Neural progenitor cell (in vitro differentiated cells): ENCODE data around the gene TACR2. TPM values are rescaled to one million over a fixed set of nuclear protein-coding genes. Genes with fewer than 3 reads are reported as not detected.

ENCODE experiments used
- DNase-seq: peaks from one replicate; pipeline ENCODE4 v3.0.0-alpha.2; 2016; ENCODE audit warnings: low spot score
- H2AFZ ChIP-seq: fragments of 200-600 bp; sonication (generic); replicated peaks from 2 replicates; pipeline ENCODE4 v1.6.1; 2016; ENCODE audit warnings: antibody characterized with exemption
- H3F3A ChIP-seq: fragments of 200-600 bp; sonication (generic); 2 replicates; pipeline ENCODE4 v1.6.1; 2016; ENCODE audit warnings: antibody characterized with exemption, low read depth
- H3K27ac ChIP-seq: fragments of 200-600 bp; sonication (generic); 2 replicates; pipeline ENCODE4 v1.5.1; 2016; ENCODE audit warnings: mild to moderate bottlenecking
- H3K27me3 ChIP-seq: fragments of 200-600 bp; sonication (generic); 2 replicates; pipeline ENCODE4 v1.6.1; 2016; ENCODE audit warnings: mild to moderate bottlenecking, moderate library complexity
- H3K36me3 ChIP-seq: fragments of 200-600 bp; sonication (generic); 2 replicates; pipeline ENCODE4 v1.5.1; 2016
- H3K4me1 ChIP-seq: fragments of 200-600 bp; sonication (generic); 2 replicates; pipeline ENCODE4 v1.6.1; 2016; ENCODE audit warnings: mixed run types
- H3K4me2 ChIP-seq: fragments of 200-600 bp; sonication (generic); 2 replicates; pipeline ENCODE4 v1.6.1; 2016
- H3K4me3 ChIP-seq: fragments of 200-600 bp; sonication (generic); 2 replicates; pipeline ENCODE4 v1.5.1; 2016
- H3K79me2 ChIP-seq: fragments of 200-600 bp; sonication (generic); 2 replicates; pipeline ENCODE4 v1.6.1; 2016; ENCODE audit warnings: low read depth
- H3K9ac ChIP-seq: fragments of 200-600 bp; sonication (generic); 2 replicates; pipeline ENCODE4 v1.6.1; 2016
- H3K9me3 ChIP-seq: fragments of 200-600 bp; sonication (generic); 2 replicates; pipeline ENCODE4 v1.5.1; 2016; ENCODE audit warnings: low read depth
- H4K20me1 ChIP-seq: fragments of 200-600 bp; sonication (generic); 2 replicates; pipeline ENCODE4 v1.6.1; 2016; ENCODE audit warnings: low read depth
- H3K27ac Mint-ChIP-seq: 3 replicates; pipeline ENCODE4 v1.8.0; 2021; ENCODE audit warnings: mixed read lengths
- H3K27me3 Mint-ChIP-seq: 2 replicates; pipeline ENCODE4 v1.8.0; 2022; ENCODE audit warnings: low read depth, mild to moderate bottlenecking, inconsistent platforms, moderate library complexity, mixed read lengths; ENCODE audit not compliant: insufficient read depth
- H3K36me3 Mint-ChIP-seq: 3 replicates; pipeline ENCODE4 v1.8.0; 2021; ENCODE audit warnings: mixed read lengths
- H3K4me1 Mint-ChIP-seq: 3 replicates; pipeline ENCODE4 v1.8.0; 2021; ENCODE audit warnings: mixed read lengths
- H3K4me3 Mint-ChIP-seq: 3 replicates; pipeline ENCODE4 v1.8.0; 2021; ENCODE audit warnings: mild to moderate bottlenecking, moderate library complexity, mixed read lengths
- H3K9me3 Mint-ChIP-seq: 3 replicates; pipeline ENCODE4 v1.8.0; 2020; ENCODE audit warnings: mixed read lengths
- CTCF ChIP-seq: fragments of 200-600 bp; sonication (generic); IDR thresholded peaks from 2 replicates; pipeline ENCODE4 v1.5.1; 2017; ENCODE audit warnings: antibody characterized with exemption, mild to moderate bottlenecking
- EZH2 ChIP-seq: fragments of 200-600 bp; sonication (generic); IDR thresholded peaks from 2 replicates; pipeline ENCODE4 v1.6.1; 2017; ENCODE audit warnings: antibody characterized with exemption, mild to moderate bottlenecking, moderate library complexity
- EZH2phosphoT487 ChIP-seq: fragments of 200-600 bp; sonication (generic); IDR thresholded peaks from 2 replicates; pipeline ENCODE4 v1.6.1; 2017; ENCODE audit warnings: antibody characterized with exemption
- total RNA-seq: library from RNA; depleted of rRNA; stranded (reverse); fragments of >200 nt; gene quantifications from 2 replicates; pipeline ENCODE4 v1.2.3, GENCODE V29; 2015; ENCODE audit warnings: low replicate concordance

The TACR2 gene
- total RNA-seq, 1 donor from 2014 or later = not detected

GRCh38 chr10:69376662-69377061 lies 40.1 kb downstream of the TACR2 start:
- H2AFZ ChIP-seq = no peak overlapping the region
- no peak overlapping the region for H3K4me2 ChIP-seq
- peaks cover 4% of the 10 kb centered on the region for H3F3A ChIP-seq
- DNase-seq = no peak
- H3K9me3 Mint-ChIP-seq = no peaks in the 10 kb centered on the region
- no peak overlapping the region for H3K4me3 ChIP-seq
- no peak overlapping the region for H3K9ac ChIP-seq
- H3K79me2 ChIP-seq = no peaks in the 10 kb centered on the region
- no peak overlapping the region for H3K27ac Mint-ChIP-seq
- no peak overlapping the region for H3K27ac ChIP-seq
- H3K36me3 ChIP-seq = no peaks in the 10 kb centered on the region
- H3K9me3 ChIP-seq = no peaks in the 10 kb centered on the region
- peaks cover 12% of the 10 kb centered on the region for H3K36me3 Mint-ChIP-seq
- H4K20me1 ChIP-seq = no peaks in the 10 kb centered on the region
- peaks cover 7% of the 10 kb centered on the region for H3K27me3 Mint-ChIP-seq
- H3K4me1 ChIP-seq = peaks cover 9% of the 10 kb centered on the region
- no peak for TF ChIP-seq EZH2
- no peak for TF ChIP-seq EZH2phosphoT487
- no peak for TF ChIP-seq CTCF
- H3K4me3 Mint-ChIP-seq = no peak overlapping the region
- peaks cover 5% of the 10 kb centered on the region for H3K4me1 Mint-ChIP-seq
- no peaks in the 10 kb centered on the region for H3K27me3 ChIP-seq

DNA sequence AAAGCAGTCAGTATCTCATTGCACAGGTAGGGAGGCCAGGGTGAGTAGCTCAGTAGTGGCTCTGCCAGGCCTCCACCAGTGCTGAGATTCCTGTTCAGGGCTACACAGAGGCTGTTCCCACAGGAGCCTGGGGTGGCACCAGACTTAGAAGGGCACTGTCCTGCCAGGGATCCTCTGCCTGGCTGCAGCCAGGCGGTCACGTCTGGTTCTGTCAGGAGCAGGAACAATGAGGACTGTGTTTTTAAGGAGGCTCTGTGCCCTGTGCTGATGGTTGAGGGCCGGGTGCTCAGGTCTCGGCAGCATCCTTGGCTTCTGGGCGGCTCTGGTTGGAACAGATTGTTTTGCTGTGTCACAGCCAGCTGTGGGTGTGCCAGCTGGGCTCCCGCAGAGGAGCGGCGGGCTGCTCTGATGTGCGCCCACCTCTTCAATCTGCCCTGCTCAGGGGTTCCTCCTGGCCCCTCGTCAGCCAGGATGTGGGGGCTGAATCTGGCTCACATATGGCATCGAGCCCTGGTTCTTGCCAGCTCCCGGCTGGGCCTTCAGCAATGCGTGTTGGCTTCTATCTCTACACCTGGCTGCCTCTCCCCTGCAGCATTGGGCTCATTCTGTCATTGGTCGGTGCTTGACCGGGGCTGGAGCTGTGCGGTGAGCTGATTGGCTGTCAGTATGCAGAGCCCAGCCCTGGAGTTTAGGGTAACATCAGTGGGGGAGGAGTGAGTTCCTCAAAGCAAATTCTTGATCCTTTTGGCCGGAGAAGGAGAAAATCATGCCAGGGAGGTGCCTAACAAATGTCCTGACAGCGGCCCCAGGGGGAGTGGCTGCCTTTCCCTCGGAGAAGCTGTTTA lies 41.2 kb downstream of the TACR2 start:
- Mint-ChIP-seq H3K9me3 (no peaks in the 10 kb centered on the region), H3K4me1 (peaks cover 5% of the 10 kb centered on the region), H3K27ac (no peak overlapping the region), H3K4me3 (no peak overlapping the region), H3K36me3 (peaks cover 16% of the 10 kb centered on the region), H3K27me3 (peaks cover 7% of the 10 kb centered on the region)
- no peaks in the 10 kb centered on the region for H3K27me3 ChIP-seq
- peak overlapping the region; percentile 60 for H3K4me2 ChIP-seq
- H3K36me3 ChIP-seq = no peaks in the 10 kb centered on the region
- H3K27ac ChIP-seq = no peak overlapping the region
- no peak overlapping the region for H3K4me3 ChIP-seq
- TF ChIP-seq EZH2 = no peak
- TF ChIP-seq EZH2phosphoT487 = no peak
- no peak for TF ChIP-seq CTCF
- DNase-seq = peak; percentile 87
- H3K9me3 ChIP-seq = no peaks in the 10 kb centered on the region
- H3K79me2 ChIP-seq = no peaks in the 10 kb centered on the region
- H3K4me1 ChIP-seq = peaks cover 9% of the 10 kb centered on the region
- peaks cover 4% of the 10 kb centered on the region for H3F3A ChIP-seq
- no peak overlapping the region for H3K9ac ChIP-seq
- H2AFZ ChIP-seq = no peak overlapping the region
- H4K20me1 ChIP-seq = no peaks in the 10 kb centered on the region

- H3K9me3 Mint-ChIP-seq = no peaks in the 10 kb centered on the region
- no peaks in the 10 kb centered on the region for H3K9me3 ChIP-seq
- H4K20me1 ChIP-seq = no peaks in the 10 kb centered on the region
- H3F3A ChIP-seq = peaks cover 4% of the 10 kb centered on the region
- H3K4me3 Mint-ChIP-seq = no peak overlapping the region
- H3K9ac ChIP-seq = no peak overlapping the region
- no peak overlapping the region for H2AFZ ChIP-seq
- H3K27ac ChIP-seq = no peak overlapping the region
- no peaks in the 10 kb centered on the region for H3K27me3 ChIP-seq
- peaks cover 5% of the 10 kb centered on the region for H3K4me1 Mint-ChIP-seq
- H3K4me3 ChIP-seq = no peak overlapping the region
- no peak for DNase-seq
- peaks cover 7% of the 10 kb centered on the region for H3K27me3 Mint-ChIP-seq
- no peak overlapping the region for H3K4me2 ChIP-seq
- peaks cover 17% of the 10 kb centered on the region for H3K36me3 Mint-ChIP-seq
- TF ChIP-seq EZH2phosphoT487 (no peak), CTCF (no peak), EZH2 (no peak)
- no peak overlapping the region for H3K27ac Mint-ChIP-seq
- peaks cover 9% of the 10 kb centered on the region for H3K4me1 ChIP-seq
- H3K79me2 ChIP-seq = no peaks in the 10 kb centered on the region
- H3K36me3 ChIP-seq = no peaks in the 10 kb centered on the region
Observed at GRCh38 chr10:69374931-69375306, 41.8 kb downstream of the TACR2 start.
